ENCODE results near the gene PDRG1.
A peak's percentile ranks its signal among the peaks of the same experiment; 100 is the strongest.
"Not testable (repeated sequence)": the region's sequence is repeated elsewhere in the genome, so short reads cannot be mapped to it uniquely, and the experiment has no call there.

Gene PDRG1

DNA sequence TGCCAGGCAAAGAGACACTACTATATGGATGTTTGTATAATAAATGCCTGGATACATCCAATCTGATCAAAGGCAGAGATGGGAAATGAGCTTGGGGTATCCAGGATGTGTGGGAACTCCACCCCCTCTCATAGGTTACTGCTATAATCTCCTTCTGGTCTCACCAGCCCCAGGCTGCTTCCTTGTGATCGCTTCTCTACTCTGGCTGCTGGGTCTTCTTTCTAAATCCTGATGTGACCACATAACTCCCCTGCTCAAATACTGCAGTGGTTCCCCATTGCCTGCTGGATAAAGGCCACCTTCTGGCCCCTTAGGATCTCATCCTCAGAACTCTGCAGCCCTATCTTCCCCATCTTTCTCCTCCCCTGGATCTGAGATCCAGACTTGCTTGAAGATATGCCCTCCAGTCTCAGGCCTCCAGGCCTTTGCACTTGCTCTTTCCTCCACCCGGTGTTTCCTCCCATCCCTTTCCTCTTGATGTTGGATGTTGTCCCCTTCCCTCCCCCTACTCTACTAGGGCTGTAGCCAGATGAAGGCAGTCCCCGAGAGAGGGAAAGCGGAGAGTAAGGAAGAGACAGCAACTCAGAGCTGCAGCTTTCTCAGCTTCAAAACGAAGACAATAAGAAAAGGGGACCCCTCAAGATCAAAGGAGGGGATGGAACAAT is 15.3 kb upstream of the PDRG1 start:
- DNase-seq = peak; percentile 50

DNA sequence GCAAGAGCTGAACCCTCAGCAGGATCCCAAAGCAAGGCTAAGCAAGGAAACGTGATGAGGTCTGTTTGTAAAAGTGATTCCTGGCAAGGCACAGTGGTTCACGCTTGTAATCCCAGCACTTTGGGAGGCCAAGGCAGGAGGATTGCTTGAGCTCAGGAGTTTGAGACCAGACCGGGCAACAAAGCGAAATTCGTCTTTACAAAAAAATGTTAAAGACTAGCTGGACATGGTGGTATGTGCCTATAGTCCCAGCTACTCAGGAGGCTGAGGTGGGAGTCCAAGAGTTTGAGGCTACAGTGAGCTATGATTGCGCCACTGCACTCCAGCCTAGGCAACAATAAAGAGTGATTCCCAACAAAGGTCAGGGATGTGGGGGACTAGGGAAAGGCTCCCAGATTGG is 12.0 kb upstream of the PDRG1 start:
- no peak for DNase-seq

DNA sequence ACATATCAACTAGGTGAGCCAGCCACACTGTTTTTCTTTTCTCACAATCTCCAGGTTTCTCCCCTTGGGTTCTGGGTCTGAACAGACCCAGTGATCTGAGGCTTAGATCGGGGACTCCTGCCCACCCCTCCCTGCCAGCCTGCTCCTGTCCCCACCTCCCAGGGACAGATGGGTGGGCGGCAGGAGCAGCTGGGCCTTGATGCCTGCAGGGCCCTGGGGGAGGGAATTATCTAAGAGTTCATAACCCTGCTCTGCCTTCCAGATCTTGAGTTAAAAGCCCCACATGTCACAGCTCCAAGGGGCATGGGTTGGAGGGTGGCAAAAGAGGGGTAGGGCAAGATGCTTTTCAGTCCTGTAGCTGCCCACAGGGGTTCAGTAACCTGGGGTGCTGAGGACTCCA is 10.9 kb upstream of the PDRG1 start:
- DNase-seq = peak; percentile 56

DNA sequence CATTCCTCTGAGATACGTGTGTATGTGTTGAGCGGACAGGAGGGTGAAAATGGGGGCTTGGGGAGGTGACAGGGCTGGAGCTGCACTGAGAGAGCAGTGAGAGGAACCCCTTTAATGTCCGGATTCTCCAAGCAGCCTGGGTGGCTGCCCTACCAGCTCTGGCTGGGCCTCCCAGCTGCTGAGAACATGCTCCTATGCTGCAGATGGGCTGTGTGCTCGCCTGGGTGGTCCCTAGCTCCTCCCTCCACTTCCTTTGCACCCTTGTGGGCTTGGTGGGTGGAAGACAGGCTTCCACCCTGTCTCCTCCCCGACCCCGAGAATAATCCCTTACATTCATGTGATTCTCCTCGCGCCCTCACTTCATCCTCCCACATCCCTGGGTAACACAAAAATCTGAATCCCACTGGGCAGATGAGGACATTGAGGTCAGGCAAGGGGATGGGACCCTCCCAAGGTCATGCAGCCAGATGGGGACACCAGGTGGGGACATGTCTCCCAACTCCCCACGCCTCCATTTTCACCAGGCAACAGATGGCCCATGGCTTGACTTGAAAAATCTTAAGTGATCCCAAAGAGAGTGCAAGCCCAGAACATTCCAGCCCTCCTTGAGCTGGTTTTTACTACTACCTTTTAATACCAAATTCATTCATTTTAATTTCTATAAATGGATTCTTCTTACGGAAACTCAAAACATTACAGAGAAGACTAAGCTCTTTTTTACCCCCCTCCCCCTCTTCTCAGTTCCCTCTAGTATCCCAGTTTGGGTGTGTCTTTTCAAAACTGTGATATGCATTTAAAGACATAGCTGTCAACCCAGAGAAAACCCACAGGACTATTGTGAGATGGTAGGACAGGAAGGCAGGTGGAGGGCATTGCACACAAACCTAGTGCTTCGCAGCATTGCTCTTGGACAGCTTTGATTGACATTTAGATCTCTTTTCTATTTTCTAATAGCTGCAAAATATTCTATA is 5.0 kb upstream of the PDRG1 start:
- DNase-seq = no peak

DNA sequence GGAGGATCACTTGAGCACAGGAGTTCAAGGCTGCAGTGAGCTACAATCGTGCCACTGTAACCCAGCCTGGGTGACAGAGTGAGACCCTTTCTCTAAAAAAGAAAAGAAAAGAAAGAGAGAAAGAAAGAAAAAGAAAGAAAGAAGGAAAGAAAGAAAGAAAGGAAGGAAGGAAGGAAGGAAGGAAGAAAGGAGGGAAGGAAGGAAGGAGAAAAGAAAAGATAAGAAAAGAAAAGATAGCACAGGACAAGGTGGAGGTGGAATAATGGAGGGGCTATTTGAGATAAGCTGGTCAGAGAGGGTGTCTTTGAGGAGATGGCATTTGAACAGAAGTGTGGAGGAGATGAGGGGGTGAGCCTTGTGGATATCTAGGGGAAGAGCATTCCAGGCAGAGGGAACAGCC is 2.7 kb upstream of the PDRG1 start:
- no peak for DNase-seq

DNA sequence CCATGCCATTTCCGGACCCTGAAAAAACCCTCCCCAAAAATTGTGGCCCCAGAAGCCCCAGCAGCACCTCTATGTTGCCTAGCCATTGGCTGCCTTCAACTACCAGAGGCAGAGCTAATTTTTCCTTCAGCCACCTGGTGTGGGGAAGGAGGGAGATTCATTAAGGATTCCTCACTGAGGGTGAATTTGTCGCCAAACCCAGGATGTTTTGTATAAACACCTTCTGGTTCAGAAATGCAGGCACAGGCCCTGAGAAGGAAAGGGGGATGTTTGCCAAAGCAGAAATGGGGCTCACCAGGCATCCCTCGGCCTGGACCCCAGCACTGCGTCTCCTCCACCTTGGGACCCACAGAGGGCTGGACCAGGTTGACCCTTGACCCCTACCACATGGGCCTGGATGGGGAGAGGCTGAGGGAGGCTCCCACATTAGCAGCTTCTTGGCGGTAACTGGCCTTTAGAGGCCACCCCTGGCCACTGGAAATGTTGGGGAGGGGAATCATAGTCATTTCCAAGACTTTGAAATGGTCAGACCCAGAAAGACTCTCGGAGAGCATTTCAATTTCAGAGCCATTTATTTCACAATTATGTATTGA is 1.8 kb upstream of the PDRG1 start:
- DNase-seq = no peak

DNA sequence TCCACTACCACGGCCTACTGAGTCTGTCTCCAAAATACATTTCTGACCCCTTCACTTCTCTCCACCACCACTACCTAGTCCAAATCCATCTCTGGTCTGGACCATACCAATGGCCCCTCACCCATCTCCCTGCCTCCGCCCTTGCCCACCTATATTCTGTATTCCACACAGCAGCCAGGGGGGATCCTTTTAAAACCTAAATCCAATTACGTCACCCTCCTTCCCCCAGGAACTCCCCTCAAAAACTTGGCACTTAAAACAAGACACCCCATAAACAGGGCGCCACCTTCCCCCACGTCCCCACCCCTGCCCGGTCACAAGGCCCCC is 680 bp downstream of the PDRG1 start:
- no peak for DNase-seq

DNA sequence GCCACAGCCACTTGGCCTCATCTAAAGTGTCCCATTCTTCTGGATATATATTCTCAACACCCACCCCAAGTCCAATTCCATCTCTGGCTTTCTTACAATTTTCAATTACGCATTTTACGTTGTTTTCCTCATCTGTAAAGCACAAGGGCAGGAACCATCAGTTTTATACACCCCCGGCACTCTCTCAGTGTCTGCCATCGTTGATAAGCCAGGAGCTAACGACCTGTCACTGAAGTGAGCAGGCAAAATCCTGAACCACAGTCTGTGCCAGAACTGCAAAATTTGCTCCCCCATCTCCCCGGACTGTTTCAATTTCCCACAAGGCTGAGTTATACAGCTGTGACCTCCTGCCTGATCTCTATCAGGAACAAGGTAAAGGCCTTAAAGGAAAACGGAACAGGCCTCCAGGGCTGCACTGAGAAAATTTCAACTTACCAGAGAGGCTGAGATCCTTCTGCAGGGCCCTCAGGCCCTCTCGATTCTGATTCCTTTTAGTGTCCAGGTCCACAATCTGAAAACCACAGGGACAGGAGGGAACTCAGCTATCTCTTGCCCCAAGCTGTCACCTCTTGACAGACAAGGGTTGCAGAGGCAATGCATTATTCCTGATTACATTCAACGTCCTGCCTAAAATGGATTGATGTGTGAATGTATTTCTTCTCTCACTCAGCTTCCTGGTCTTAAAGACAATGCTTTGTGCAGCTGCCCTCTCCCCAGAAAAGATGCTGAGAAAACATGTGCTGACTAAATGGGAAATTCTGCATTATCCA is 1.8 kb downstream of the PDRG1 start:
- DNase-seq = no peak

DNA sequence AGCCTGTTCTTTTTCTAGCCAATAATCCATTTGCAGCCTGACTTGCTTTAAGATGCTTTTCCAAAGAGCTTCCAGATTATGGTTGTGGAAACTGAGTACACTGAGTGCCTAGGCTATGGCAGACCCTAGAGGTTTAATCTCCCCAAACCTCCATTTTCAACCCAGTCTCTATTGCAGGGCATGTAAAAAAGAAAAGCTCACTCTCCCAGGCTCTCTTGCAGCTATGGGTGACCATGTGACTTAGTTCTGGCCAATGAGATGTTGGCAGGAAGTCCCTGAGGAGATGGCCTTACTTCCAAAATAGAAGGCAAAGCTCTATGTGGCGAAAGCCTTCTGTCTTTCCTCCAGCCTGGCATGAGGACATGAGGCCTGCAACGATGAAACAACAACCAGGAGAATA is 3.8 kb downstream of the PDRG1 start:
- no peak for DNase-seq

DNA sequence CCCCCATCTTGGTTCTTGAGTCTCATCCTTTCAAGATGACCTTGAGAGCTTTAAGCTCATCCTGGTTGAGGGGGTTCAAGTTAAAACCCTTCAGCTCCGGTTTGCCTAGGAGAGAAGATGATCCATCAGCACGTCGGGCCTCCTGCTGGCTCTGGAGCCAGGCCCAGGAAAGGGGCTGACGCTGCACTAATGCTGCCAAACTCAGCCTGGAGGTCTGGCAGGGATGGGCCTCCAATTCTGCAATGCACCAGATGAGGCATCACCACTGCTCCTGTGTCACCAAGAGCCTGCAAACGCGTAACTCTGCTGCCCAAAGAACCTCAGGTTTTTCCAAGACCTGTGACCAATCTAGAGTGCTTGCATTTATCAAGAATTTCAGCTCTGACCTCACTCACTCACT is 6.1 kb downstream of the PDRG1 start:
- no peak for DNase-seq

DNA sequence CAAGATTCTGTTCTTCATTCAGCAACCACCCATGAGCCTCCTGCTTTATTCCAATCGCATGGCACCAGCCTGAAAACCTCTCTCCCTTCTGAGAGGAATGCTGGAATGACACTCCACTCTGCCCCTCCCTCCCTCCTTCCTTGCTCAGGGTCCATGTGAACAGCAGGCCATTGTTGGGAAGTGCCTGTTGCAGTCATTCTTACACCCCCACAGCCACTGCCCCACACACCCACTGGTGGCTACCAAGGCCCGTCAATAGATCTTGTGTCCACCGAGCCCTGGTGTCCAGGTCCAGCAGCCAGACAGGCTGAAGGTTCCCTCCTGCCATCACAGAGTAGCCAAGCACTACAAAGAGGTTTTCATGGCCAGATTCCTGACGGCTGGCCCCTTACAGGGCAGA is 6.5 kb downstream of the PDRG1 start:
- DNase-seq = no peak

DNA sequence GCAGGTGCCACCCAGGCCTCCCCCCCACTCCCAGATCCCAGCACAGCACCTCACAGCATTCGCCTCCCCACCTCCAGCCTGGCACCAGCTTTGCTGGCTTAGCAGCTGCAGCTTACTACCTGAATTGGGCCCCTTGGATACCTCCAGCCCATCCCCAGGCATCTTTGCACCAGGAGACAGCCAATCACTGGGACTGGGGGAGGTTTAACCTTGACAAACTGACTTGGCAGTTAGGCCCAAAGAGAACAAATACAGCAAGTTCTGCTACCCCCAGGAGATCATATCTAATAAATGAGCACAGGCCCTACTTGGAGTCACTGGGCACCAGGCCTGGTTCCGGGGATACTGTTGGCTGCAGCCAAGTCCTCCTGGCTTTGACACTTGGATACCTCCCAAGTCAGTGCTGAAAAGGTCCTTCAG is 8.8 kb downstream of the PDRG1 start:
- DNase-seq = no peak

DNA sequence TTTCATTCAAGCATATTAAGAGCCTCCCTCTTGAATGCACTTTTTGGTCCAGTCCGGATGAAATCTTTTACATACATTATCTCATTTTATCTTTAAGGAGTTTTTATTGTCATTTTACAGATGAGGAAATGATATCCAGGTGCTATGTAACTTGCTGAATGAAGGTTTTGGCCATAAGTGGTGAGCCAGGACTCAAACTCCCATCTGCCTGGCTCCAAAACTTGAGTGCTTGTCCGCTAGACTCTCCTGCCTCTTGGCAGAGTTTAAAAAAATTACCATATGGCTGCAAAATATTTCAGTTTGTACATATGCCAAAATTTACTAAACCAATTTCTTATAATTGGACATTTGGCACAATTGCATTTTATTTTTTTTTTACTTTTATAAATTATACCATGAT is 12.2 kb downstream of the PDRG1 start:
- DNase-seq = no peak

DNA sequence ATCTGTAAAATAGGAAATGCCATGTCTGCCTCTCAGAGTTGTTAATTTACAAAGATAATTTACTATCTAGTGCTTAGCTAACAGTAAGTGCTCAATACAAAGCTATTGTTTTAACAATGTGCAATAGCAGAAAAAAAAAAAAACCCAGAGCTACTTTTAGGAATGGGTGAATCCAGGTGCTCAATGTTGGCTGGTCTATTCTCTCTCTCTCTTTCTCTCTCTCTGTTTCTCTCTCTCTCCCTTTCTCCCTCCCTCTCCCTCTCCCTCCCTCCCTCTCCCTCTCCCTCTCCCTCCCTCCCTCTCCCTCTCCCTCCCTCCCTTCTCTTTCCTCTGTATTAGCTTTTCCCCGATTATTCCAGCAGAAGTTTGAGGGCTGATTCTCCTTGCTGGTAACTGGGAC is 14.0 kb downstream of the PDRG1 start:
- DNase-seq = no peak

DNA sequence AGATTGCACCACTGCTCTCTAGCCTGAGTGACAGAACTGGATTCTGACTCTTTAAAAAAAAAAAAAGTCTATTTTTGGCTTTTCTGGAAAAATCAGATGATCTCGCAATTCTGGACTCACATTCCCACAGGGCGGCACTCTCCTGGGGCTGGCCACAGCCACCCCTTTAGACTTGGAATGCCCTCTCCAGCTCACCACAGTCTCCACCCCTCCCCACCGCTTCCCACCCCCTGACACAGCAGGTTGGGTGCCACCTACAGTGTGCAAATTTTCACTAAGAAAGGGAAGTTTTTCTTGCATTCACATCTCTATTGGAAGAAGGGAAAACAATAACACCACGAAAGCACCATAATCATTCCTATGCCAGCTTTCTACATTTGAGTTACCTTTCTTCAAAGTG is 15.4 kb downstream of the PDRG1 start:
- no peak for DNase-seq

DNA sequence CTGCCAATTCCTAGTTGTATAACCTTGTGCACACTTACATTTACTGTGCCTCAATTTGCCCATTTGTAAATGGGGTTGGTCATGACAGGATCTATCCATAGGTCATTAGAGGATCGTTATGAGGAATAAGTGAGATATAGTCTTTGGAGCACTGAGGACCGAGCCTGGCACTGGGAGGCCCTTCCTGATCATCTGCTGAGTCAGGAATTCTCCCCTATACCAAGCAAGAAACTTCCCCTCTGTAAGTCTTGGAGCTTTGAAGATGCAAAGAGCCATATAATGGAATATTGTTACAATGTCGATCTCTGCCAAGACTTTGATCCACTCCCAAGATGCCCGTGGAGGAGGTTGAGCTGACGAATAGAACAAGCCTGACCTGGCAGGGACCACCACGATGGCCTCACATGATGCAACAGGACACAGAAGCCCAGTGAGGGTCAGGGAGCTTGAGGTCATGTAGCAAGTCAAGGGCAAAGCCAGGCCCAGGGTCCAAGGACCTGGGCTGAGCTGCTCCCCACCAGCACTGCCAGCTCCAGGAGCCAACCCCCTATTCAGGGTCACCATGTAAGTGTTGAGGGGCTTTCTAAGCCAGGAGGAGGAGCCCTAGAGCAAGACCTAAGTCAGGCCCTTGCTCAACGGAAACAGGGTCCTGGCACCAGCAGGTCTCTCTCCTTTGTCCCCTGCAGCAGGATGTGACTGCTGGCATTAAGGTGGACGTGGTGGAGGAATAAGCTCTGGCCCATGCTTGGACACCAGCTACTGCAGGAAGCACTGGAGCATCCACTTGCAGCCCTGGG is 16.7 kb downstream of the PDRG1 start:
- DNase-seq = no peak

DNA sequence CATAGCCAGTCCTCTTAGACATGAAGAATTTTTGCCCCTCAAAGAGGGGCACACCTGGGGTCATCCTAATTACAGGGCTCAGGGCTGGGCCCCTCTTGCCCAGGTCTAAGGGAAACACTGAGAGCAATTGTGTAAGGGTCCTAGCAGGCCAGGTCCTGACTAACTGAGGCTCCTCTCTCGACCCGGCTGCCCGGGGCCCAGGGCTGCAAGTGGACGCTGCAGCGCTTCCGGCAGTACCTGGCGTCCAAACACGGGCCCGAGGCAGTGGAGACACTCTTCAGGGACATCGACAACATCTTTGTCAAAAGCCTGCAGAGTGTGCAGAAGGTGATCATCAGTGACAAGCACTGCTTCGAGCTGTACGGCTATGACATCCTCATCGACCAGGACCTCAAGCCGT is 17.4 kb downstream of the PDRG1 start:
- no peak for DNase-seq

DNA sequence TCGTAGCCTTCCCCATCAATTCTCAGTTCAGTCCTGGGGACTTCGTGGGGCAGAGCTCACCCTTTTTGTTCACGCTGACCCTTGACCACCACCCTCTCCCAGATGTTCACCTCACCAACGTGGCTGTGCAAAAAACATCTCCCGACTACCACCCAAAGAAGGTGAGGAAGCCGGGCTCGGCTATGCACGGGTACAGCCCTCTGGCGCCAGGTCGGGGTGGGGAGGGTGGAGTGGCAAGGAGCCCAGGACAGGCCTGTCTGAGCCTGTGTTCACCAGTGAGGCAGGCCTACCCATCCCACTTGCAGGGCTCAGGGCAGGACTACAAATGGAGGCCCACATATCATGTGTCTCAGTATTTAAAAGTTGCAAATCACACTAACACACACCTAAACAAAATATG is 18.1 kb downstream of the PDRG1 start:
- no peak for DNase-seq

DNA sequence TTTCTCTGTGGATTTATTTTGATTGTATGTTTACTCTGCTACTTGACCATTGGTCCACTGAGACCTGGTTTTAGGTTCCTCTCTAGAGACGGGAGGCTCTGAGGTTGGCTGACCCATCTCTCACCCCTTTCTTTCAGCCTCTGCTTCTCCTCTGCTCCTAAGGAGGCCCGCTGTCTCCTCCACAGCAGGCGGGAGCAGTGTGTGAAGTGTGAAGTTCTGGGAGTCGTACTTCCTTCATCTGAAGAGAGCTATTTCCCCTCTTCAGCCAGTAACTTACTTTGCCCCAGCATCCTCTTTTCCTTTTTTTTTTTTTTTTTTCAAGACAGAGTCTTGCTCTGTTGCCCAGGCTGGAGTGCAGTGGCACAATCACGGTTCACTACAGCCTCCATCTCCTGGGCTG is 21.1 kb downstream of the PDRG1 start:
- no peak for DNase-seq

DNA sequence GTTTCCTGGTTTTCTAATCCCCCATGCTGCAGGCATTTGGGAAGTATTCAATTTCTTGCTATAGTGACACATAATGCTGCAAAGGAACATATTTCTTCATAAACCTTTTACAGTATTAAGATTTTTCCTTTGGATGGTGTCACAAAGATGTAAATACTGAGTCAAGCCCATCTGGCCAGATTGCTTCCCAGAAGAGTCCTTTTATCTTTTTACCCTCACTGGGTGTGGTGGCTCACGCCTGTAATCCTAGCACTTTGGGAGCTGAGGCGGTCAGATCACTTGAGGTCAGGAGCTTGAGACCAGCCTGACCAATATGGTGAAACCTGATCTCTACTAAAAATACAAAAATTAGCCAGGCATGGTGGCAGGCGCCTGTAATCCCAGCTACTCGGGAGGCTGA is 22.2 kb downstream of the PDRG1 start:
- not testable (repeated sequence) for DNase-seq

DNA sequence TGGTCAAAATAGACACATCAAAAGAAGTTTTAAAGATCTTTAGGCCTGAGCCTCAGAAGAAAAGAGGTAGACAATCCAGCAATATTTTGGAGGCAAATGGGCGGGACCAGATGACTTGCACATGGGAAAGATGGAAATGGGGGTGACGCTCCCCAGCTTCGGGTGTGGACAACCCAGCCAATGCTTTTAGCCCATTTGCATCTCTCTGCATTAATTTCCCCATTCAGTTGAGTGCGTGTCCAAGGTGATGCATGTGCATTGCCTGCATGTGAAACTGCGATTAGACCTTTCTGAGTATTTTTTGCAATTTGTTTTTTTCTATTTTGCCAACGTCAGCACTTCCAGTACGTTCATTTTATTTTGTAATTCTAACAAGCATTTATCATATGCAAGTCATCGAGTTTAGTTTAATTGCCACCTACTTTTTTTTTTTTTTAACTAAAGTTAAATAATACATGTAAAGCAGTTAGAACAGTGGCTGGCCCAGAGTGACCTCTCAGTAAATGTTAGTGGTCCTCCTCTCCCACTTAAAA is 24.2 kb downstream of the PDRG1 start:
- no peak for DNase-seq

DNA sequence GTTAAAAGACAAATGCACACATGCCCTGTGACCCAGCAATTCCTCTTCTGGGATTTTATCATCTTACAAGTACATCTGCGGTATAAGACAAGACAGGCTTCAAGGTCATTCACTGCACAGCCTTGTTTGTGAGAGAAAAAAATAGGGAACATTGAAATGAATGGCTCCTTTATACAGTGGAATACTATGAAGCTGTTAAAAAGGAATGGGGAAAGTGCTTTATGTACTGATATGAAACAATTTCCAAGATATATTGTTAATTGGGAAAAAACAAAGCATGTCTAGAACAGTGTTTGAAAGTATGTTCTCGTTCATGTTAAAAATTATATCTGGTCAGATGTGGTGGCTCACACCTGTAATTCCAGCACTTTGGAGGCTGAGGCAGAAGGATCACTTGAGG is 25.4 kb downstream of the PDRG1 start:
- DNase-seq = no peak
